ENCODE results near the gene CDC40. TPM values are rescaled to one million over a fixed set of nuclear protein-coding genes. Genes with fewer than 3 reads are reported as not detected.

CDC40 gene
- total RNA-seq, 1 donor from 2014 or later = 40.1 TPM

- peaks cover 3% of the 10 kb centered on the region for H3K36me3 Mint-ChIP-seq
- H3K4me3 Mint-ChIP-seq = no peak overlapping the region
- Histone ChIP-seq H2AFZ (replicated peaks) (no peak overlapping the region), H4K20me1 (ENCODE audit: low read depth) (peaks cover 21% of the 10 kb centered on the region), H3K4me1 (peaks cover 5% of the 10 kb centered on the region), H3K27ac (no peak overlapping the region), H3F3A (ENCODE audit: low read depth) (no peaks in the 10 kb centered on the region), H3K4me2 (no peak overlapping the region), H3K4me3 (no peak overlapping the region), H3K79me2 (ENCODE audit: low read depth) (peaks cover 86% of the 10 kb centered on the region), H3K36me3 (peaks cover 3% of the 10 kb centered on the region), H3K27me3 (no peaks in the 10 kb centered on the region), H3K9me3 (ENCODE audit: low read depth) (no peaks in the 10 kb centered on the region), H3K9ac (no peak overlapping the region)
- H3K27ac Mint-ChIP-seq = no peak overlapping the region
- no peaks in the 10 kb centered on the region for H3K9me3 Mint-ChIP-seq
- TF ChIP-seq EZH2 (IDR thresholded peaks at IDR 0.05) (no peak), CTCF (IDR thresholded peaks at IDR 0.05) (no peak), EZH2phosphoT487 (IDR thresholded peaks at IDR 0.05) (no peak)
- no peaks in the 10 kb centered on the region for H3K4me1 Mint-ChIP-seq
- no peak for DNase-seq (ENCODE audit: low spot score)
- H3K27me3 Mint-ChIP-seq (ENCODE audit: insufficient read depth, low read depth) = no peaks in the 10 kb centered on the region
These were observed 8.6 kb downstream of the CDC40 start for GRCh38 chr6:110188791-110189190.

- Mint-ChIP-seq H3K27ac (no peak overlapping the region), H3K27me3 (ENCODE audit: insufficient read depth, low read depth) (no peaks in the 10 kb centered on the region), H3K4me3 (no peak overlapping the region), H3K36me3 (peaks cover 9% of the 10 kb centered on the region), H3K4me1 (no peaks in the 10 kb centered on the region), H3K9me3 (no peaks in the 10 kb centered on the region)
- Histone ChIP-seq H4K20me1 (ENCODE audit: low read depth) (peaks cover 21% of the 10 kb centered on the region), H2AFZ (replicated peaks) (no peak overlapping the region), H3K9ac (no peak overlapping the region), H3K4me2 (no peak overlapping the region), H3K27me3 (no peaks in the 10 kb centered on the region), H3K79me2 (ENCODE audit: low read depth) (peaks cover 76% of the 10 kb centered on the region), H3K4me1 (peaks cover 5% of the 10 kb centered on the region), H3K4me3 (no peak overlapping the region), H3F3A (ENCODE audit: low read depth) (no peaks in the 10 kb centered on the region), H3K9me3 (ENCODE audit: low read depth) (no peaks in the 10 kb centered on the region), H3K36me3 (peaks cover 4% of the 10 kb centered on the region), H3K27ac (no peak overlapping the region)
- DNase-seq (ENCODE audit: low spot score) = no peak
- TF ChIP-seq CTCF (IDR thresholded peaks at IDR 0.05) = no peak
- TF ChIP-seq EZH2 (IDR thresholded peaks at IDR 0.05) = no peak
- TF ChIP-seq EZH2phosphoT487 (IDR thresholded peaks at IDR 0.05) = no peak
These were observed 10.5 kb downstream of the CDC40 start for GRCh38 chr6:110190726-110191125.

- Mint-ChIP-seq H3K9me3 (no peaks in the 10 kb centered on the region), H3K27ac (no peak overlapping the region), H3K36me3 (peaks cover 9% of the 10 kb centered on the region), H3K27me3 (ENCODE audit: insufficient read depth, low read depth) (no peaks in the 10 kb centered on the region), H3K4me1 (no peaks in the 10 kb centered on the region), H3K4me3 (no peak overlapping the region)
- no peak overlapping the region for H3K27ac ChIP-seq
- H4K20me1 ChIP-seq (ENCODE audit: low read depth) = peaks cover 21% of the 10 kb centered on the region
- no peak overlapping the region for H3K4me2 ChIP-seq
- H3K4me3 ChIP-seq = no peak overlapping the region
- H3K9me3 ChIP-seq (ENCODE audit: low read depth) = no peaks in the 10 kb centered on the region
- H3K79me2 ChIP-seq (ENCODE audit: low read depth) = peaks cover 68% of the 10 kb centered on the region
- H3F3A ChIP-seq (ENCODE audit: low read depth) = no peaks in the 10 kb centered on the region
- no peak for DNase-seq (ENCODE audit: low spot score)
- TF ChIP-seq EZH2 (IDR thresholded peaks at IDR 0.05) = no peak
- no peak for TF ChIP-seq CTCF (IDR thresholded peaks at IDR 0.05)
- H3K27me3 ChIP-seq = no peaks in the 10 kb centered on the region
- no peak overlapping the region for H2AFZ ChIP-seq (replicated peaks)
- H3K9ac ChIP-seq = no peak overlapping the region
- H3K36me3 ChIP-seq = peaks cover 4% of the 10 kb centered on the region
- H3K4me1 ChIP-seq = peaks cover 5% of the 10 kb centered on the region
These were observed 11.2 kb downstream of the CDC40 start for GRCh38 chr6:110191477-110191876.

Data from neural progenitor cell (in vitro differentiated cells).